Erythroblast (primary cell): ENCODE data around the gene PIAS1.

Experiments used
- GATA1 ChIP-seq: IDR thresholded peaks from 2 replicates; pipeline ENCODE4 v1.6.1; 2011; ENCODE audit warnings: low read depth, mild to moderate bottlenecking, control low read depth, low read length, moderate library complexity
- POLR2A ChIP-seq: IDR thresholded peaks from 2 replicates; pipeline ENCODE4 v1.6.1; 2011; ENCODE audit warnings: mild to moderate bottlenecking, low read length

DNA sequence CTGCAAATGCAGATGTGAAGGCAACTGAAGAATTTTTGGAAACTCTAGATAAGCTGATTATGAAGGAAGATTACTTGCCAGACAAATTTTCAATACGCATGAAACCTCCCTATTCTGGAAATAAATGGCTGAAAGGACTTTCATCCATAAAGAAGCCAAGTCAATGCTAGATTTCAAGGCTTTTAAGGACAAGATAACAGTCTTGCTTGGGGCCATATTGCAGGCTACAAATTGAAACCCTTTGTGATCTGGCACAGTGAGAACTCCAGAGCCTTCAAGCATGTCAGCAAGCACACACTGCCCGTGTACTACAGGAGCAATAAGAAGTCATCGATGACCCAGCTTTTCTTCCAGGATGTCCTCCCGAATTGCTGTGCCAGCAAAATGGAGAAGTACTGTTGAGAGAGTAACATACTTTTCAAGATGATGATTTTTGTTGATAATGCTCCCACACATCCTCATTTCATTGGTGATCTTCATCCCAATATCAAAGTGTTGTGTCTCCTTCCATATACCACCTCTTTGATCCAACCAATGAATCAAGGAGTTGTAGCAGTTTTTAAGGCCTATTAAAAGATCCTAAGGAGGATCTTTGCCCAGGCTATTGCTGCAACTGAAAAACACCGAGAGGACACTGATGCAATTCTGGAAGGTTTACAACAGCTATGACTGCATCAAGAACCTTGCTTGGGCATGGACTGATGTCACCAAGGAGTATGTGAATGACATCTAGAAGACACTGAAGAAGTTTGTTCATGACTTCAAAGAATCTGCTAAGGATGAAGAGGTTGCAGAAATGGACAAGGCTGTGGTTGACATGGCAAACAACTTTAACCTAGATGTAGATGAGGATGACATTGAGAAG lies 130.7 kb downstream of the PIAS1 start:
- no peak for TF ChIP-seq POLR2A
- TF ChIP-seq GATA1 = no peak
